Tibial nerve (tissue), 3 donors: ENCODE data around the gene PLAAT4.

Source experiments
- CTCF ChIP-seq, 5 experiments: fragments of 200-600 bp in 3 of 5; fragments of 450-650 bp in 2 of 5; sonication (generic) in 3 of 5; IDR thresholded peaks; one replicate each; pipeline ENCODE4 v1.5.1; 2016 to 2019; ENCODE audit warnings: antibody characterized with exemption in 5 of 5, mild to moderate bottlenecking in 3 of 5, moderate library complexity in 2 of 5
- POLR2A ChIP-seq, 2 donors: fragments of 450-650 bp; IDR thresholded peaks; one replicate each; pipeline ENCODE4 v1.6.1; 2017; ENCODE audit warnings: antibody characterized with exemption in 2 of 2, mild to moderate bottlenecking in 2 of 2, moderate library complexity in 2 of 2

GRCh38 chr11:63547061-63547460, 10.5 kb downstream of the PLAAT4 start:
- no peak for TF ChIP-seq CTCF (IDR thresholded peaks at IDR 0.05)
- no peak for TF ChIP-seq POLR2A (IDR thresholded peaks at IDR 0.05)
